H1 (cell line): ENCODE results near the gene OR2L2. TPM values are rescaled to one million over a fixed set of nuclear protein-coding genes. Genes with fewer than 3 reads are reported as not detected.

Source experiments
- CTCF ChIA-PET: fragments of 300-600 bp; sonication (Branson Sonifier 250); formaldehyde crosslinking; loops from one replicate; lab custom pipeline; 2021; ENCODE audit not compliant: partially characterized antibody; lab: Charles Lee
- POLR2A ChIA-PET: fragments of 300-600 bp; sonication (Branson Sonifier 250); formaldehyde crosslinking; loops from one replicate; lab custom pipeline; 2021; ENCODE audit warnings: inconsistent platforms; ENCODE audit not compliant: partially characterized antibody; lab: Charles Lee
- DNase-seq, 2 experiments: peaks; one replicate each; pipeline versions ENCODE4 v3.0.0 to v3.0.0-alpha.2; 2010 to 2022; ENCODE audit warnings: low spot score in 2 of 2, low read depth in 1 of 2, mixed read lengths in 1 of 2
- FAIRE-seq: peaks from 2 replicates; lab custom pipeline; 2011; peaks lifted over from hg19 to GRCh38; lab: Jason Lieb, UNC
- H2AFZ ChIP-seq: 2 replicates; pipeline ENCODE4 v1.8.1; 2012; ENCODE audit warnings: low read length, inconsistent platforms
- H2AK5ac ChIP-seq: 2 replicates; pipeline ENCODE4 v1.6.1; 2013; ENCODE audit warnings: low read depth, low read length
- H2BK120ac ChIP-seq: replicated peaks from 2 replicates; pipeline ENCODE3; 2013; ENCODE audit warnings: low read depth, low read length, inconsistent platforms
- H2BK12ac ChIP-seq: 2 replicates; pipeline ENCODE4 v1.6.1; 2013; ENCODE audit warnings: low read depth, low read length
- H2BK15ac ChIP-seq: 2 replicates; pipeline ENCODE4 v1.6.1; 2013; ENCODE audit warnings: low read length
- H2BK20ac ChIP-seq: 2 replicates; pipeline ENCODE4 v1.6.1; 2013; ENCODE audit warnings: low read length
- H2BK5ac ChIP-seq: 2 replicates; pipeline ENCODE4 v1.6.1; 2013; ENCODE audit warnings: low read depth, low read length
- H3K14ac ChIP-seq: 2 replicates; pipeline ENCODE4 v1.6.1; 2013; ENCODE audit warnings: inconsistent platforms; ENCODE audit not compliant: insufficient read length
- H3K18ac ChIP-seq: 2 replicates; pipeline ENCODE4 v1.6.1; 2013; ENCODE audit warnings: low read length; ENCODE audit errors: extremely low read depth
- H3K23ac ChIP-seq: 2 replicates; pipeline ENCODE4 v1.6.1; 2013; ENCODE audit warnings: inconsistent platforms; ENCODE audit not compliant: insufficient read length
- H3K23me2 ChIP-seq: 2 replicates; pipeline ENCODE4 v1.6.1; 2013; ENCODE audit warnings: low read depth, low read length
- H3K27ac ChIP-seq: 2 replicates; pipeline ENCODE4 v1.6.1; 2011; ENCODE audit warnings: low read depth, low read length, inconsistent platforms
- H3K27me3 ChIP-seq, 4 experiments: replicated peaks in 1 of 4; 1 replicate in 1 of 4; 2 replicates in 3 of 4; pipeline versions ENCODE4 v1.6.1 to v1.8.1; 2011 to 2013; ENCODE audit warnings: low read length in 3 of 4, mild to moderate bottlenecking in 3 of 4, inconsistent platforms in 2 of 4, mixed read lengths in 2 of 4, moderate library complexity in 1 of 4; ENCODE audit not compliant: control insufficient read depth in 3 of 4, insufficient read depth in 3 of 4; ENCODE audit errors: extremely low read depth in 1 of 4
- H3K36me3 ChIP-seq, 4 experiments: 2 replicates each; pipeline versions ENCODE4 v1.6.1 to v1.8.1; 2011 to 2013; ENCODE audit warnings: mild to moderate bottlenecking in 4 of 4, low read length in 3 of 4, moderate library complexity in 2 of 4, control low read depth in 1 of 4, inconsistent platforms in 1 of 4; ENCODE audit not compliant: insufficient read depth in 4 of 4, control insufficient read depth in 2 of 4
- H3K4ac ChIP-seq: replicated peaks from 2 replicates; pipeline ENCODE3; 2013; ENCODE audit warnings: low read length, low read depth, mixed read lengths, inconsistent platforms; ENCODE audit not compliant: insufficient read length
- H3K4me1 ChIP-seq, 4 experiments: replicated peaks in 1 of 4; 1 replicate in 1 of 4; 2 replicates in 3 of 4; pipeline versions ENCODE4 v1.6.1 to v1.8.1; 2011 to 2013; ENCODE audit warnings: low read length in 3 of 4, inconsistent platforms in 2 of 4, mixed read lengths in 1 of 4; ENCODE audit not compliant: insufficient read depth in 4 of 4, control insufficient read depth in 3 of 4
- H3K4me2 ChIP-seq, 2 experiments: 2 replicates each; pipeline versions ENCODE4 v1.6.1 to v1.8.1; 2011 to 2013; ENCODE audit warnings: low read depth in 2 of 2, low read length in 2 of 2, control low read depth in 1 of 2, inconsistent platforms in 1 of 2, mild to moderate bottlenecking in 1 of 2; ENCODE audit not compliant: insufficient read depth in 1 of 2
- H3K4me3 ChIP-seq, 4 experiments: fragments of 200-600, 300-600 bp in 1 of 4; sonication (generic), shearing (Covaris generic), sonication (Bioruptor Twin) in 1 of 4; 2 replicates each; pipeline versions ENCODE4 v1.5.1 to v1.8.1; 2011 to 2016; ENCODE audit warnings: low read length in 4 of 4, low read depth in 3 of 4, control low read depth in 2 of 4, inconsistent platforms in 2 of 4, mild to moderate bottlenecking in 2 of 4, mixed read lengths in 1 of 4, moderate library complexity in 1 of 4; ENCODE audit not compliant: insufficient read depth in 2 of 4; ENCODE audit errors: extremely low read depth in 1 of 4
- H3K56ac ChIP-seq: replicated peaks from 2 replicates; pipeline ENCODE3; 2013; ENCODE audit warnings: low read depth, mild to moderate bottlenecking, mixed read lengths, low read length, inconsistent platforms; ENCODE audit not compliant: insufficient read length
- H3K79me1 ChIP-seq: 2 replicates; pipeline ENCODE4 v1.6.1; 2013; ENCODE audit warnings: low read depth, low read length, control low read depth
- H3K79me2 ChIP-seq, 2 experiments: 2 replicates each; pipeline versions ENCODE4 v1.6.1 to v1.8.1; 2012 to 2013; ENCODE audit warnings: low read length in 2 of 2, mild to moderate bottlenecking in 2 of 2, inconsistent platforms in 1 of 2; ENCODE audit not compliant: insufficient read depth in 2 of 2, control insufficient read depth in 1 of 2
- H3K9ac ChIP-seq, 4 experiments: replicated peaks in 1 of 4; 1 replicate in 1 of 4; 2 replicates in 3 of 4; pipeline versions ENCODE4 v1.6.1 to v1.8.1; 2011 to 2013; ENCODE audit warnings: low read depth in 3 of 4, low read length in 3 of 4, control low read depth in 2 of 4, mild to moderate bottlenecking in 2 of 4, moderate library complexity in 2 of 4, inconsistent platforms in 1 of 4; ENCODE audit errors: extremely low read depth in 1 of 4
- H3K9me3 ChIP-seq, 2 experiments: 2 replicates each; pipeline versions ENCODE4 v1.6.1 to v1.8.1; 2012 to 2013; ENCODE audit warnings: mild to moderate bottlenecking in 2 of 2, moderate library complexity in 2 of 2, control low read depth in 1 of 2, inconsistent platforms in 1 of 2, low read depth in 1 of 2, low read length in 1 of 2, mixed read lengths in 1 of 2; ENCODE audit not compliant: insufficient read depth in 2 of 2
- H4K20me1 ChIP-seq, 2 experiments: replicated peaks in 1 of 2; 2 replicates each; pipeline versions ENCODE3 to v1.8.1; 2011 to 2013; ENCODE audit warnings: inconsistent platforms in 2 of 2, low read length in 2 of 2, mild to moderate bottlenecking in 1 of 2; ENCODE audit not compliant: insufficient read depth in 2 of 2, control insufficient read depth in 1 of 2
- H4K5ac ChIP-seq: 2 replicates; pipeline ENCODE4 v1.6.1; 2013; ENCODE audit warnings: low read length, low read depth, mixed read lengths, inconsistent platforms; ENCODE audit not compliant: insufficient read length
- H4K8ac ChIP-seq: 2 replicates; pipeline ENCODE4 v1.8.0; 2013; ENCODE audit warnings: mild to moderate bottlenecking, moderate library complexity, low read length, inconsistent platforms; ENCODE audit not compliant: insufficient read depth; ENCODE audit errors: extremely low read depth
- H4K91ac ChIP-seq: replicated peaks from 2 replicates; pipeline ENCODE3; 2013; ENCODE audit warnings: low read length, mixed read lengths, inconsistent platforms; ENCODE audit not compliant: insufficient read length
- GTF2F1 ChIP-seq: IDR thresholded peaks from 2 replicates; pipeline ENCODE4 v1.6.1; 2012; ENCODE audit warnings: low read depth, low read length, improper control_type of control experiment, borderline replicate concordance
- JUN ChIP-seq: IDR thresholded peaks from 2 replicates; pipeline ENCODE4 v1.6.1; 2011; ENCODE audit warnings: low read depth, mild to moderate bottlenecking, improper control_type of control experiment, low read length
- KDM4A ChIP-seq: IDR thresholded peaks from one replicate; pipeline ENCODE4 v1.7.1; 2012; ENCODE audit warnings: low read depth, mild to moderate bottlenecking, moderate library complexity, low read length, inconsistent platforms; ENCODE audit not compliant: severe bottlenecking
- MAFK ChIP-seq: IDR thresholded peaks from 2 replicates; pipeline ENCODE4 v1.6.1; 2012; ENCODE audit warnings: low read depth, mild to moderate bottlenecking, improper control_type of control experiment, low read length
- SIN3A ChIP-seq, 2 experiments: IDR thresholded peaks in 1 of 2; conservative IDR thresholded peaks in 1 of 2; 2 replicates each; pipeline ENCODE4 v1.6.1; 2011 to 2012; ENCODE audit warnings: low read length in 2 of 2, improper control_type of control experiment in 1 of 2, low read depth in 1 of 2, mild to moderate bottlenecking in 1 of 2
- SIX5 ChIP-seq: IDR thresholded peaks from 2 replicates; pipeline ENCODE4 v1.6.1; 2011; ENCODE audit warnings: mild to moderate bottlenecking, low read depth, low read length
- SRF ChIP-seq: IDR thresholded peaks from 2 replicates; pipeline ENCODE4 v1.6.1; 2011; ENCODE audit warnings: mild to moderate bottlenecking, low read depth, low read length, moderate library complexity
- TAF1 ChIP-seq: IDR thresholded peaks from 2 replicates; pipeline ENCODE4 v1.6.1; 2011; ENCODE audit warnings: mild to moderate bottlenecking, low read depth, low read length
- USF2 ChIP-seq: IDR thresholded peaks from 2 replicates; pipeline ENCODE4 v1.6.1; 2011; ENCODE audit warnings: low read length, improper control_type of control experiment
- ZNF274 ChIP-seq: IDR thresholded peaks from 2 replicates; pipeline ENCODE4 v1.7.0; 2012; ENCODE audit warnings: low read length, borderline replicate concordance; ENCODE audit errors: extremely low read depth
- WGBS, 2 experiments: shearing (Covaris generic) in 1 of 2; methylation state at CpG; one replicate each; pipeline versions ENCODE4 v1.1.6 to v1.1.7; 2013 to 2015; ENCODE audit warnings: low lambda C conversion rate in 2 of 2, mixed read lengths in 2 of 2, inconsistent platforms in 1 of 2, low coverage in 1 of 2, missing lambda C conversion rate in 1 of 2; ENCODE audit not compliant: insufficient replicate concordance in 2 of 2, insufficient coverage in 1 of 2, insufficient read length in 1 of 2; ENCODE audit errors: extremely low coverage in 1 of 2, missing lambda C conversion rate in 1 of 2; 5-methylcytosine and 5-hydroxymethylcytosine counted together
- long read RNA-seq, 2 experiments: library from RNA in 1 of 2; library from capped mRNA in 1 of 2; stranded (forward); transcript quantifications; one replicate each; pipeline ENCODE4 v2.0.0, GENCODE V29; 2021; ENCODE audit warnings: inconsistent platforms in 1 of 2
- polyA minus RNA-seq, 3 experiments: library from RNA; depleted of rRNA, polyadenylated mRNA; stranded (reverse); fragments of >200 nt; gene quantifications; 1 replicate in 2 of 3; 2 replicates in 1 of 3; pipeline ENCODE4 v1.2.3, GENCODE V29; 2011
- polyA plus RNA-seq, 7 experiments: library from polyadenylated mRNA; depleted of rRNA in 3 of 7; stranded (reverse) in 5 of 7; unstranded in 2 of 7; fragments of >200 nt in 5 of 7; fragments of 200-250 nt in 2 of 7; gene quantifications; 1 replicate in 5 of 7; 2 replicates in 1 of 7; 4 replicates in 1 of 7; pipeline versions ENCODE4 v1.2.1 to v1.2.3, GENCODE V29; 2011 to 2013; ENCODE audit warnings: missing spikeins in 2 of 7, mixed read lengths in 2 of 7
- total RNA-seq: library from RNA; stranded (reverse); fragmentation: NEBNext Ultra II Directional; extraction: Animal tissue kit (Norgen Biotek cat#: 25700); gene quantifications from 2 replicates; pipeline ENCODE4 v1.2.1, GENCODE V29; 2021

OR2L2 gene, protein sequence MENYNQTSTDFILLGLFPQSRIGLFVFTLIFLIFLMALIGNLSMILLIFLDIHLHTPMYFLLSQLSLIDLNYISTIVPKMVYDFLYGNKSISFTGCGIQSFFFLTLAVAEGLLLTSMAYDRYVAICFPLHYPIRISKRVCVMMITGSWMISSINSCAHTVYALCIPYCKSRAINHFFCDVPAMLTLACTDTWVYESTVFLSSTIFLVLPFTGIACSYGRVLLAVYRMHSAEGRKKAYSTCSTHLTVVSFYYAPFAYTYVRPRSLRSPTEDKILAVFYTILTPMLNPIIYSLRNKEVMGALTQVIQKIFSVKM
- total RNA-seq (0.10 TPM in 1 of 2 replicates, not detected in the other), polyA plus RNA-seq (2011; rRNA removed) (not detected in 2 replicates), polyA minus RNA-seq (2011; rRNA and poly(A)+ RNA removed) (not detected in 2 replicates)
- not detected for polyA plus RNA-seq (2011; cell fraction: cytosol; rRNA removed)
- 0.07 TPM for polyA plus RNA-seq (2011; cell fraction: nucleus; rRNA removed)
- 0.04 to 0.10 TPM (median 0.05 TPM) in 4 replicates for polyA plus RNA-seq (2012, experiment 1 of 2)
- not detected for polyA plus RNA-seq (2012, experiment 2 of 2)
- not detected for polyA plus RNA-seq (2013, experiment 1 of 2)
- polyA plus RNA-seq (2013, experiment 2 of 2), result not detected
- polyA minus RNA-seq (2011; cell fraction: cytosol; rRNA and poly(A)+ RNA removed), result not detected
- not detected for polyA minus RNA-seq (2011; cell fraction: nucleus; rRNA and poly(A)+ RNA removed)
- long read RNA-seq, experiment 1, result 0 reads
- long read RNA-seq, experiment 2, result 0 reads

DNA sequence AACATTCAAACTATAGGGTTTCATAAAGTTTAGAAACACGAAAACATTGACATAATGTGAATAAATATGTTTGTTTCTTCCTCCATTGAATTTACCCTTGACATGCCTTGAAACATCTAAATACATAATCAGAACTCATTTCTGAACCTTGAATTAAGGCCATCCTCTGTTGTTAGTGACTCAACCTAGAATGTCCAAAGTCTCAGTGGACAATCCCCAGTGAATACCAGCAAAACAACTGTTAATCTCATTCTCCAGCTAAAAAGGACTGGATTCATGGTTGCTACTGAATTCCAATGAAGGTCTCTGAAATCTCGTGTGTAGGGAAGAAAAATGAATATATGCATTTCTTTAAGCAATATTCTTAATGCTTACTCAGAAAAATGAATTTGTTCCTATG lies at the start of gene OR2L2:
TSS of gene OR2L2 (plus strand) at position 301 of the 400 bp plus-strand sequence. CDS start 8,198 bp downstream, outside the sequence.
- Histone ChIP-seq H2BK5ac (no peak within 1 kb of the TSS), H3K27ac (no peak within 1 kb of the TSS), H3K56ac (no peak within 1 kb of the TSS), H3K4me1 (no peaks in the 10 kb centered on the region), H2BK20ac (no peak within 1 kb of the TSS), H3K79me2 (no peaks in the 10 kb centered on the region), H2AFZ (no peak within 1 kb of the TSS), H4K5ac (no peak within 1 kb of the TSS), H3K23me2 (no peaks in the 10 kb centered on the region), H3K14ac (no peak within 1 kb of the TSS), H4K91ac (no peak within 1 kb of the TSS), H3K36me3 (no peaks in the 10 kb centered on the region), H2BK15ac (no peak within 1 kb of the TSS), H4K20me1 (no peaks in the 10 kb centered on the region), H3K4me3 (no peak within 1 kb of the TSS), H2AK5ac (no peak within 1 kb of the TSS), H4K8ac (no peak within 1 kb of the TSS), H3K9me3 (peaks cover 46 to 47% of the 10 kb centered on the region in 2 experiments), H3K23ac (no peak within 1 kb of the TSS), H3K4ac (no peak within 1 kb of the TSS), H3K9ac (no peak within 1 kb of the TSS), H2BK12ac (no peak within 1 kb of the TSS), H2BK120ac (no peak within 1 kb of the TSS), H3K79me1 (no peaks in the 10 kb centered on the region), H3K18ac (no peak within 1 kb of the TSS), H3K27me3 (no peaks in the 10 kb centered on the region), H3K4me2 (no peak within 1 kb of the TSS)
- DNase-seq (no peak), FAIRE-seq (no peak)
- ChIA-PET POLR2A (no interaction called here), CTCF (no interaction called here)
- 66% methylated on average over 2 of the region's 2 CpGs; no CpG with 5 or more reads in 1 of the 2 experiments for WGBS, 2 experiments
- TF ChIP-seq GTF2F1, result no peak
- no peak for TF ChIP-seq MAFK
- no peak for TF ChIP-seq USF2
- TF ChIP-seq JUN, result no peak
- TF ChIP-seq SRF, result no peak
- TF ChIP-seq SIX5, result no peak
- TF ChIP-seq SIN3A (conservative IDR thresholded peaks at IDR 0.05 in 1 of 2, IDR thresholded peaks at IDR 0.05 in 1 of 2; ENCODE audit: low read depth in 1 of 2, low read length in 2 of 2), result no peak
- TF ChIP-seq ZNF274, result no peak
- no peak for TF ChIP-seq KDM4A
- TF ChIP-seq TAF1, result no peak
